ENCODE data around the gene INPPL1. TPM values are rescaled to one million over a fixed set of nuclear protein-coding genes. Genes with fewer than 3 reads are reported as not detected.

INPPL1 gene
- total and polyA plus RNA-seq, 10 of the 15 experiments (the other 5 are each of a cell fraction or from before 2014, with no cell fraction given) = 0.47 to 116 (median 43.4) TPM

- no peak for TF ChIP-seq E2F8 (IDR thresholded peaks at IDR 0.05; ENCODE audit: low read depth, partially characterized antibody)
- TF ChIP-seq CBX3 (IDR thresholded peaks at IDR 0.05; ENCODE audit: borderline replicate concordance, low read depth) = no peak
- peak; percentile 57; the same call in 1 of the 2 replicates for TF ChIP-seq ASH2L (IDR thresholded peaks at IDR 0.05; ENCODE audit: borderline replicate concordance, low read depth)
- no peak for TF ChIP-seq ZBTB40 (IDR thresholded peaks at IDR 0.05; ENCODE audit: borderline replicate concordance)
- TF ChIP-seq MEF2A (IDR thresholded peaks at IDR 0.05; ENCODE audit: insufficient read depth, low read depth, low read length) = no peak
- no peak for TF ChIP-seq HCFC1 (IDR thresholded peaks at IDR 0.05; ENCODE audit: low read length)
- no peak for TF ChIP-seq HSF1 (IDR thresholded peaks at IDR 0.05; ENCODE audit: low read depth, low read length)
- TF ChIP-seq ZNF622 (IDR thresholded peaks at IDR 0.05) = no peak
- TF ChIP-seq IRF5 (IDR thresholded peaks at IDR 0.05; ENCODE audit: borderline replicate concordance) = no peak
- TF ChIP-seq ZZZ3 (IDR thresholded peaks at IDR 0.05; ENCODE audit: control insufficient read depth, insufficient read length, low read depth) = no peak
- no peak for TF ChIP-seq ZNF384 (IDR thresholded peaks at IDR 0.05; ENCODE audit: borderline replicate concordance, low read depth, low read length)
- no peak for TF ChIP-seq CHD4 (IDR thresholded peaks at IDR 0.05)
- no peak for TF ChIP-seq SIX5 (IDR thresholded peaks at IDR 0.05; ENCODE audit: low read depth, low read length, severe bottlenecking)
- TF ChIP-seq PAX5 (IDR thresholded peaks at IDR 0.05; ENCODE audit: borderline replicate concordance, low read depth, low read length) = no peak
- no peak for TF ChIP-seq TCF12 (IDR thresholded peaks at IDR 0.05; ENCODE audit: low read depth, low read length)
- peak; percentile 69 for TF ChIP-seq IKZF1 (conservative IDR thresholded peaks at IDR 0.05)
- TF ChIP-seq GATAD2B (conservative IDR thresholded peaks at IDR 0.05; ENCODE audit: low read depth) = 0 out of 2 replicates have a peak, but pooled peaks have one; percentile 62
- no peak for TF ChIP-seq BHLHE40 (IDR thresholded peaks at IDR 0.05; ENCODE audit: borderline replicate concordance in 1 of 2, low read depth in 2 of 2, low read length in 1 of 2)
- no peak for TF ChIP-seq TCF7 (IDR thresholded peaks at IDR 0.05; ENCODE audit: borderline replicate concordance)
- TF ChIP-seq RB1 (IDR thresholded peaks at IDR 0.05; ENCODE audit: borderline replicate concordance) = no peak
Measured at GRCh38 chr11:72223615-72224563, 678 bp upstream of the INPPL1 start (continued).
